Karpas-422 (cell line): ENCODE results near the gene TCF23. TPM values are rescaled to one million over a fixed set of nuclear protein-coding genes. Genes with fewer than 3 reads are reported as not detected.
"Not testable (repeated sequence)": the region's sequence is repeated elsewhere in the genome, so short reads cannot be mapped to it uniquely, and the experiment has no call there.

Source experiments
- DNase-seq: peaks from one replicate; pipeline ENCODE4 v3.0.0-alpha.2; 2015
- H2AFZ ChIP-seq: fragments of 200-600 bp; sonication (generic); 2 replicates; pipeline ENCODE4 v1.6.1; 2014; ENCODE audit warnings: antibody characterized with exemption, low read length, mixed read lengths
- H3K27ac ChIP-seq: fragments of 200-600 bp; sonication (generic); 2 replicates; pipeline ENCODE4 v1.5.1; 2014; ENCODE audit warnings: mild to moderate bottlenecking, low read length, moderate library complexity
- H3K27me3 ChIP-seq: fragments of 200-600 bp; sonication (generic); 2 replicates; pipeline ENCODE4 v1.6.1; 2014; ENCODE audit warnings: low read length, mixed read lengths
- H3K36me3 ChIP-seq: fragments of 200-600 bp; sonication (generic); 2 replicates; pipeline ENCODE4 v1.6.1; 2014; ENCODE audit warnings: low read length, mixed read lengths; ENCODE audit not compliant: insufficient read depth
- H3K4me1 ChIP-seq: fragments of 200-600 bp; sonication (generic); 2 replicates; pipeline ENCODE4 v1.6.1; 2014; ENCODE audit warnings: mild to moderate bottlenecking, low read length, mixed read lengths
- H3K4me2 ChIP-seq: fragments of 200-600 bp; sonication (generic); 2 replicates; pipeline ENCODE4 v1.6.1; 2014; ENCODE audit warnings: low read length, low read depth, mild to moderate bottlenecking; ENCODE audit not compliant: poor library complexity, severe bottlenecking
- H3K4me3 ChIP-seq: fragments of 200-600 bp; sonication (generic); 2 replicates; pipeline ENCODE4 v1.5.1; 2014; ENCODE audit warnings: mild to moderate bottlenecking, antibody characterized with exemption, low read length, mixed read lengths
- H3K79me2 ChIP-seq: fragments of 200-600 bp; sonication (generic); 2 replicates; pipeline ENCODE4 v1.6.1; 2014; ENCODE audit warnings: mild to moderate bottlenecking, low read length, mixed read lengths
- H3K9ac ChIP-seq: fragments of 200-600 bp; sonication (generic); 2 replicates; pipeline ENCODE4 v1.6.0; 2014; ENCODE audit warnings: low read length
- H3K9me2 ChIP-seq: fragments of 200-600 bp; sonication (generic), shearing (Covaris generic); replicated peaks from 2 replicates; pipeline ENCODE4 v1.6.0; 2014; ENCODE audit warnings: mild to moderate bottlenecking, low read length, moderate library complexity; ENCODE audit not compliant: insufficient read depth
- H3K9me3 ChIP-seq: fragments of 300-700, 200-600 bp; sonication (generic); 2 replicates; pipeline ENCODE4 v1.6.1; 2014; ENCODE audit warnings: low read length, mixed read lengths
- H4K20me1 ChIP-seq: fragments of 200-600 bp; sonication (generic); 2 replicates; pipeline ENCODE4 v1.6.1; 2014; ENCODE audit warnings: mild to moderate bottlenecking, antibody characterized with exemption, low read length, low read depth; ENCODE audit not compliant: insufficient read depth
- total RNA-seq: library from RNA; depleted of rRNA; stranded (reverse); fragments of >200 nt; shearing (Covaris generic); gene quantifications from 2 replicates; pipeline ENCODE4 v1.2.3, GENCODE V29; 2014; ENCODE audit warnings: low replicate concordance

Gene TCF23
- total RNA-seq, 1 experiment from 2014 or later, result not detected

DNA sequence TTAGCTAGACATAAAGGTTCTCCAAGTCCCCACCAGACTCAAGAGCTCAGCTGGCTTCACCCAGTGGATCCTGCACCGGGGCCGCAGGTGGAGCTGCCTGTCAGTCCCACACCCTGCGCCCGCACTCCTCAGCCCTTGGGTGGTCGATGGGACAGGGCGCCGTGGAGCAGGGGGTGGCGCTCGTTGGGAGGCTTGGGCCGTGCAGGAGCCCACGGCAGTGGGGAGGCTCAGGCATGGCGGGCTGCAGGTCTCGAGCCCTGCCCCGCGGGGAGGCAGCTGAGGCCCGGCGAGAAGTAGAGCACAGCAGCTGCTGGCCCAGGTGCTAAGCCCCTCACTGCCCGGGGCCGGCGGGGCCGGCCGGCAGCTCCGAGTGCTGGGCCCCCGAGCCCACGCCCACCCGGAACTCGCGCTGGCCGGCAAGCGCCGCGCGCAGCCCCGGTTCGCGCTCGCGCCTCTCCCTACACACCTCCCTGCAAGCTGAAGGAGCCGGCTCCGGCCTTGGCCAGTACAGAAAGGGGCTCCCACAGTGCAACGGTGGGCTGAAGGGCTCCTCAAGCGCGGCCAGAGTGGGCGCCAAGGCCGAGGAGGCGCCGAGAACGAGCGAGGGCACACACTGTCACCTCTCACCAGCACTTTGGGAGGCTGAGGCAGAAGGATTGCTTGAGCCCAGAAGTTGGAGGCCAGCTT lies 37.3 kb upstream of the TCF23 start:
- not testable (repeated sequence) for H3K4me1 ChIP-seq, DNase-seq, H3K27ac ChIP-seq, H3K79me2 ChIP-seq, H3K36me3 ChIP-seq, H3K9me3 ChIP-seq, H3K4me3 ChIP-seq, H3K9me2 ChIP-seq, H3K4me2 ChIP-seq, H4K20me1 ChIP-seq, H3K9ac ChIP-seq, H3K27me3 ChIP-seq, H2AFZ ChIP-seq

DNA sequence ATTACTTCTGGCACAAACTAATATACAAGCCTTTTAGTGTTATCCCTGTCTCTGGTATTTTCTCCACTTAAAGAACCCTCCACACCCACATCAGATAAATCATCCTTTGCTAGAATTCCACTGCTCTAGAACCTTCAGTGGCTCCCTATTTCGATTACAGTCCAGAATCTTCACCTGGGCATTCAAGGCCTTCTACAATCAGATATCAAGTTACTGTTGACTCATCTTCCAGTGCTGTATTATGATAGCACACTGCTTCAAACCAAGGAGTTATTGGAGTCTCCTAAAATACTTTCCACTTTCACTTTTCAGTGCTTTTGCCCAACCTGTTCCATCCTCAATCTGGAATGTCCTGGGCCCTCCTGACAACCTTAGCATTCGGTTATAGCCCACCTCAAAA lies 33.3 kb upstream of the TCF23 start:
- no peak overlapping the region for H3K27ac ChIP-seq
- no peaks in the 10 kb centered on the region for H3K79me2 ChIP-seq
- no peak overlapping the region for H3K4me2 ChIP-seq
- no peaks in the 10 kb centered on the region for H4K20me1 ChIP-seq
- H3K9ac ChIP-seq, result no peak overlapping the region
- H3K4me1 ChIP-seq, result no peaks in the 10 kb centered on the region
- DNase-seq, result no peak
- H3K9me3 ChIP-seq, result no peaks in the 10 kb centered on the region
- H3K27me3 ChIP-seq, result no peaks in the 10 kb centered on the region
- H3K9me2 ChIP-seq, result no peaks in the 10 kb centered on the region
- H2AFZ ChIP-seq, result no peak overlapping the region
- no peaks in the 10 kb centered on the region for H3K36me3 ChIP-seq
- no peak overlapping the region for H3K4me3 ChIP-seq

DNA sequence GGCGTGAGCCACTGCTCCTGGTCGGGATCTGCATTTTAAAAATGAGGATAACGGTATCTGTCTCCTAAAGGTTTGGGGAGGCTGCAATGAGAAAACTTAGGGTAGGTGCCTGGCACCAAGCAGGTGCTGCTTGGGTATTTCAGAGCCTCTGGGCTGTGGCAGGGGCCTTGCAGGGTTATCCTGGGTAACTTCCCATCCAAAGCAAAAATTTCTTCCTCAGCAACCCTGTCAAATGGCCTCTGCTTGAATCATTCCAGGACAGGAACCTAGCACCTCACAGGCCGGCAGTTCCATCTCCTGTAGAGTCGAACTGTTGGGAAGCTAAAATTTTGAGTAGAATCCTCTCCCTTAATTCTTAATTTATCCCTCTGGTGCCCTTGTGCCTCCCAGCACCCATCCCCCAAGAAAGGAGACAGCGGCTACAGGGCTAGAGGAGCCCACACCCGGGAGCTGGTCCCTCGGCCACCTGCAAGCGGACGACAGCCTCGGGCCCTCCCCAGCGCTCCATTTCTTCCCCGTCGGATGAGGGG lies 30.7 kb upstream of the TCF23 start:
- Histone ChIP-seq H3K4me3 (no peak overlapping the region), H3K9ac (no peak overlapping the region), H3K27ac (no peak overlapping the region)

DNA sequence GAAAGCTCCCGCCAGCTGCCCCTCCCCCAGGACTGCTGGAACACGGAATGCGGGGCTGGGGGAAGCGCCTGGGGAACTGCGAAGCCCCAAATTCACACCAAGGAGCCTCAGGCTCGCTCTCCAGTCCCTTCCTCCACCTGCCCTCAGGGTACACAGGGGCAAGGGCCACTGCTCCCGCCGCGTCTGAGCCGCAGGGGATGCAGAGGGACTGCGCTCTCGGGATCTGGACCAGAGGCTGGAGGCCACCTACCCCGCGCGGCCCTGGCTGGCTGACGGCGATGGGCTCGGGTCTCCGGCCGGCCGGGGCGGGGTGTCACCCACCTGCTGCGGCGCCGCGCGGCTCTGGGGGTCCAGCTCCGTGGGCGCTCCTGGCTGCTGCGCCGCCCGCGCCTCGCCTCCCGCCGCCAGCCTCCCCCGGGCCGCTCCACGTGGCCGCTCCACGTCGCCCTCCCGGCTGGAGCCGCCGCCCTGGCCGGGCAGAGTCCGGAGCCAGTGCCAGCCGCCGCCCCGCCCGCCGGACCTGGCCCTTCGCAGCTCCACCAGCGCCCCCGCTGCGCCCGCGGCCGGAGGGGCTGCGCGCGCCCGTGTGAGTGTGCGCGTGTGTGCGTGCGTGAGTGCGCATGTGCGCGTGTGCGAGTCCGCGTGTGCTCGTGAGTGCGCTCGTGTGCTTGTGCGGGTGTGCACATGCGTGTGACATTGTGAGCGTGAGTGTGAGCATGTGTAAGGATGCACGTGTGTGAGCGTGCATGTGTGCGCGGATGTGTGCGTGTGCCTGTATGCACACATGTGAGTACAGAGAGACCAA lies 30.1 kb upstream of the TCF23 start, which contains the start of gene CGREF1:
CGREF1 (minus strand) TSS at position 604 of the 805 bp plus-strand sequence. CDS start 14,762 bp downstream, outside the sequence.
- no peak within 1 kb of the TSS for H2AFZ ChIP-seq
- no peaks in the 10 kb centered on the region for H3K79me2 ChIP-seq
- H3K9me2 ChIP-seq, result no peaks in the 10 kb centered on the region
- no peak for DNase-seq
- H3K9ac ChIP-seq, result no peak within 1 kb of the TSS
- no peaks in the 10 kb centered on the region for H3K9me3 ChIP-seq
- no peaks in the 10 kb centered on the region for H3K36me3 ChIP-seq
- H3K4me1 ChIP-seq, result peaks cover 5% of the 10 kb centered on the region
- no peak within 1 kb of the TSS for H3K4me3 ChIP-seq
- H4K20me1 ChIP-seq, result no peaks in the 10 kb centered on the region
- H3K27me3 ChIP-seq, result no peaks in the 10 kb centered on the region
- H3K27ac ChIP-seq, result no peak within 1 kb of the TSS
- H3K4me2 ChIP-seq, result no peak within 1 kb of the TSS

More for the DNA sequence above, 30.7 kb upstream of the TCF23 start:
- DNase-seq, result no peak
- Histone ChIP-seq H3K9me3 (no peaks in the 10 kb centered on the region), H2AFZ (no peak overlapping the region), H3K4me2 (no peak overlapping the region), H4K20me1 (no peaks in the 10 kb centered on the region), H3K9me2 (no peaks in the 10 kb centered on the region), H3K36me3 (no peaks in the 10 kb centered on the region), H3K4me1 (no peaks in the 10 kb centered on the region), H3K27me3 (no peaks in the 10 kb centered on the region), H3K79me2 (no peaks in the 10 kb centered on the region)

DNA sequence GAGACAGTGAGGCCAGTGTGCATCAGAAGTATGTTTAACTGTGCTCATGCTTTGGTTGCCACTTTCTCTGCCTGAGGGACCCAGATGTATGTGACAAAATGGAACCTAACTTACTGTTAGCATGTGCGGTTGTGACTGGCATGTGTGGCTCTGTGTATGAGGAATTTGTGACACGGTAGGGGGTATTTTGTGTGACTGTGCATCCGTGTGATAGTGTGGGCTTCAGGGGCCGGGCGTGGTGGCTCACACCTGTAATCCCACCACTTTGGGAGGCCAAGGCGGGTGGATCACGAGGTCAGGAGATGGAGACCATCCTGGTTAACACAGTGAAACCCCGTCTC lies 29.5 kb upstream of the TCF23 start:
- not testable (repeated sequence) for H3K4me2 ChIP-seq, H3K36me3 ChIP-seq, H3K4me3 ChIP-seq, H3K79me2 ChIP-seq, DNase-seq, H3K9me2 ChIP-seq, H3K27me3 ChIP-seq, H3K9ac ChIP-seq, H2AFZ ChIP-seq, H3K9me3 ChIP-seq, H3K27ac ChIP-seq, H4K20me1 ChIP-seq
- H3K4me1 ChIP-seq, result peaks cover 11% of the 10 kb centered on the region

DNA sequence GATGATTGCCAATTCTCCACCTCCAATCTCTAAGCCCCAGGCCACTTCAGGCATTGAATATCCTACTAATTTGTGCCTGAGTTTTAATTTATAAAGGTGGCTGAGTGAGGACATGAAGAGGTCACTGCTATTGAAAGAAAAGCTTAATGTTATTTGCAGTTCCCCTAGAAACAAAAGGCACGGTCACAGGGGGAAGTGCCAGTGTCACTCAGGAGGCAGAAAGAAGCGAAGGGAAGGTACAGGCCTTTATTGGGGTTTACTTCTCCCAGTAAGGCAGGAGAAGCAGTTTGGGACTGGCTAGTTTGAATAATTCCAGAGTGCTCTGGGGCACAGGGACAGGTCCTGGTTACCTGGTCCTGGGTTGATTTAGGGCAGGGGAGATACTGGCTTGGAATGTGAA lies 26.9 kb upstream of the TCF23 start:
- no peak overlapping the region for H3K4me3 ChIP-seq
- H2AFZ ChIP-seq, result no peak overlapping the region
- H3K9ac ChIP-seq, result no peak overlapping the region
- DNase-seq, result no peak
- H3K4me2 ChIP-seq, result no peak overlapping the region
- no peaks in the 10 kb centered on the region for H3K36me3 ChIP-seq
- no peaks in the 10 kb centered on the region for H4K20me1 ChIP-seq
- no peak overlapping the region for H3K27ac ChIP-seq
- no peaks in the 10 kb centered on the region for H3K27me3 ChIP-seq
- peaks cover 13% of the 10 kb centered on the region for H3K4me1 ChIP-seq
- H3K79me2 ChIP-seq, result no peaks in the 10 kb centered on the region
- no peaks in the 10 kb centered on the region for H3K9me3 ChIP-seq
- H3K9me2 ChIP-seq, result no peaks in the 10 kb centered on the region

DNA sequence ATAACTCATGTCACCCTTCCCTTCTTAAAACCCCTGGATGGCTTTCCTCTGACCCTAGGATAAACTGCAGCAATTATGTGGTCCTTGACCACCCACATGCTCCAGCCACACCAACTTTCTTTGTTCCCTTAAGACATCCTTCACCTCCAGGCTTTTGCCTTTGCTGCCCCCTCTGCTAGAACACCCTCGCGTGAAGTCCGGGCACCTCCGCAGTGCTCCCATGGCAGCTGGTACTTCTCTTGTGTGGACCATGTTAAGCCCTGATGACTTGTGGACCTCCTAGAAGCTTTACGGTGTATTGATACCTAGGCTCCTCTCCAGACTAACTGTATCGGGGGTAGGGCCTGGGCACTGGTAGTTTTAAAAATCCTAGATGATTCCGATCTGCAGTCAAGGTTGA lies 26.0 kb upstream of the TCF23 start:
- Histone ChIP-seq H3K27ac (no peak overlapping the region), H3K4me1 (peaks cover 13% of the 10 kb centered on the region), H4K20me1 (no peaks in the 10 kb centered on the region), H3K36me3 (no peaks in the 10 kb centered on the region), H3K79me2 (no peaks in the 10 kb centered on the region), H3K9me3 (no peaks in the 10 kb centered on the region), H2AFZ (no peak overlapping the region), H3K27me3 (no peaks in the 10 kb centered on the region), H3K4me2 (peak overlapping the region; percentile 95), H3K4me3 (peak overlapping the region; percentile 80; the same call in 1 of the 2 replicates), H3K9ac (no peak overlapping the region), H3K9me2 (no peaks in the 10 kb centered on the region)
- DNase-seq, result no peak

DNA sequence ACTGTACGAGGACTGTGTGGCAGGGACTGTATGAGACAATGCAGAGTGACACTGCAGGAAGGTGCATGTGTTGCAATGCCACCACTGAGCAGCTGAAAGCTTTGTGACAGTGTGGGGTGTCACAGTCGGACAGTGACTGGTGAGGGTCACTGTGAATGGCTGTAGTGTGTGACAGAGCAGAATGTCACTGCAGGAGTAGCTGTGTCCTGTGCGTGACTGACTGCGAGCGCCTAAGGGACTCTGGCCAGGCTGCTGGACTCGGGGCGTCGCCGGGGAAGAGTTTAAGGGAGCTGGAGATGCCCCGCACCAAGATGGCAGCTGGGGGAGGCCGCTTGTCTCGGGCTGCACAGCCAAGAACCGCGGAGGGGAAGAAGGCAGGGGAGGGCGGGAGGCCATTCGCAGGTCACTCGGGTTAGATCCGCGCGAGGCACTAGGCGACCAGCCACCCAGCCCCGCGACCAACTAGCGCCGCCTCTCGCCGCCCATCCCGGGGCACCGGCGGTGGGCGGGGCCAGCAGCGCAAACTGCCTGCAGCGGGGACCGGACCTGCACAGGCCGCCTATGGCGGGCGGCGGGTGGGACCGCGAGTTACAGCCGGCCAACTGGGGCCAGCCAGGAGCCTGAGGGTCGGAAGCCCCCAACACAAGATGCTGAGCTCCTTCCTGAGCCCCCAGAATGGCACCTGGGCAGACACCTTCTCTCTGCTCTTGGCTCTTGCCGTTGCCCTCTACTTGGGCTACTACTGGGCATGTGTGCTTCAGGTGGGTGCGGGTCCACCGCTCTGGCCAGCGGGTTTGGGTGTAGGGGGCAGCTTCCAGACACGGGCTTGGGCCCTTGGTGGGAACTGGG lies 25.3 kb upstream of the TCF23 start, which contains the start of gene ABHD1:
ABHD1 (plus strand) TSS at position 514 of the 849 bp plus-strand sequence; CDS start at position 648, 134 bp downstream.
- Histone ChIP-seq H3K9me3 (no peaks in the 10 kb centered on the region), H3K79me2 (no peaks in the 10 kb centered on the region), H2AFZ (peak within 1 kb of the TSS; percentile 100), H3K4me3 (peak within 1 kb of the TSS; percentile 80), H3K4me2 (peak within 1 kb of the TSS; percentile 95), H3K4me1 (peaks cover 13% of the 10 kb centered on the region), H3K9ac (peak within 1 kb of the TSS; percentile 75), H3K27me3 (no peaks in the 10 kb centered on the region), H3K27ac (no peak within 1 kb of the TSS), H3K36me3 (no peaks in the 10 kb centered on the region), H4K20me1 (no peaks in the 10 kb centered on the region), H3K9me2 (no peaks in the 10 kb centered on the region)
- peak; percentile 69 for DNase-seq
